Stimulated activated CD8-positive, alpha-beta memory T cell treated with anti-CD3 and anti-CD28 coated beads, Interleukin-15, amount 100 ng/mL, for 48 hours (primary cell): ENCODE measurements around the gene MEOX2.

Source experiments
- DNase-seq, 2 donors: peaks; one replicate each; pipeline ENCODE4 v3.0.0-alpha.2; 2020; ENCODE audit warnings: low read depth in 2 of 2

Gene MEOX2

GRCh38 chr7:15681186-15681585 is 5.3 kb downstream of the MEOX2 start:
- DNase-seq: no peak

- DNase-seq: no peak
These were observed 6.0 kb downstream of the MEOX2 start for GRCh38 chr7:15680446-15680845.

GRCh38 chr7:15679306-15679705 is 7.2 kb downstream of the MEOX2 start:
- no peak for DNase-seq

- no peak for DNase-seq
These were observed 7.8 kb downstream of the MEOX2 start for GRCh38 chr7:15678653-15679052.

- DNase-seq: no peak
These were observed 11.1 kb downstream of the MEOX2 start for GRCh38 chr7:15675379-15675778.

- no peak for DNase-seq
These were observed 11.9 kb downstream of the MEOX2 start for GRCh38 chr7:15674586-15674985.

- no peak for DNase-seq
These were observed 16.9 kb downstream of the MEOX2 start for GRCh38 chr7:15669443-15670090.

- DNase-seq: no peak
These were observed 18.5 kb downstream of the MEOX2 start for GRCh38 chr7:15667991-15668390.

GRCh38 chr7:15662451-15662850 is 24.0 kb downstream of the MEOX2 start:
- no peak for DNase-seq

- no peak for DNase-seq
These were observed 28.2 kb downstream of the MEOX2 start for GRCh38 chr7:15658247-15658646.

GRCh38 chr7:15652776-15653290 is 33.6 kb downstream of the MEOX2 start:
- no peak for DNase-seq

GRCh38 chr7:15651693-15652092 is 34.8 kb downstream of the MEOX2 start:
- DNase-seq: no peak

GRCh38 chr7:15650787-15651186 is 35.7 kb downstream of the MEOX2 start:
- no peak for DNase-seq

GRCh38 chr7:15648461-15648961 is 38.0 kb downstream of the MEOX2 start:
- DNase-seq: no peak

- no peak for DNase-seq
These were observed 39.2 kb downstream of the MEOX2 start for GRCh38 chr7:15647309-15647708.

- no peak for DNase-seq
These were observed 43.3 kb downstream of the MEOX2 start for GRCh38 chr7:15643000-15643705.

- no peak for DNase-seq
These were observed 57.6 kb downstream of the MEOX2 start for GRCh38 chr7:15628876-15629275.

GRCh38 chr7:15626041-15626440 is 60.4 kb downstream of the MEOX2 start:
- DNase-seq: no peak

GRCh38 chr7:15625466-15625865 is 61.0 kb downstream of the MEOX2 start:
- no peak for DNase-seq

- no peak for DNase-seq
These were observed 65.0 kb downstream of the MEOX2 start for GRCh38 chr7:15621468-15621867.

- DNase-seq: no peak
These were observed 65.8 kb downstream of the MEOX2 start for GRCh38 chr7:15620491-15621185.

GRCh38 chr7:15618275-15618674 is 68.2 kb downstream of the MEOX2 start:
- DNase-seq: no peak

- DNase-seq: no peak
These were observed 74.3 kb downstream of the MEOX2 start for GRCh38 chr7:15612205-15612604.
